Common myeloid progenitor, CD34-positive (primary cell): ENCODE measurements around the gene VPREB3.

ENCODE experiments used
- CTCF ChIA-PET: fragments of 350-600 bp; sonication (Branson Sonifier 250); formaldehyde crosslinking; loops from one replicate; lab custom pipeline; 2021; ENCODE audit warnings: antibody characterized with exemption; lab: Charles Lee
- POLR2A ChIA-PET: fragments of 350-600 bp; sonication (Branson Sonifier 250); formaldehyde crosslinking; loops from one replicate; lab custom pipeline; 2021; ENCODE audit warnings: antibody characterized with exemption; lab: Charles Lee
- DNase-seq, 3 donors: peaks; one replicate each; pipeline versions ENCODE4 v3.0.0 to v3.0.0-alpha.2; 2013
- H3K27ac ChIP-seq, 2 experiments: 1 replicate in 1 of 2; 2 replicates in 1 of 2; pipeline ENCODE4 v1.7.0; 2013; ENCODE audit warnings: inconsistent platforms in 2 of 2, low read length in 2 of 2, mild to moderate bottlenecking in 2 of 2, low read depth in 1 of 2, moderate library complexity in 1 of 2; ENCODE audit not compliant: severe bottlenecking in 2 of 2, insufficient read depth in 1 of 2, poor library complexity in 1 of 2
- H3K27me3 ChIP-seq, 5 experiments: replicated peaks in 2 of 5; 1 replicate in 3 of 5; 2 replicates in 2 of 5; pipeline versions ENCODE4 v1.6.1 to v1.7.0; 2013; ENCODE audit warnings: low read length in 4 of 5, mild to moderate bottlenecking in 2 of 5, moderate library complexity in 2 of 5, inconsistent platforms in 1 of 5; ENCODE audit not compliant: insufficient read depth in 5 of 5, control insufficient read depth in 4 of 5
- H3K36me3 ChIP-seq, 4 experiments: 1 replicate in 2 of 4; 2 replicates in 2 of 4; pipeline versions ENCODE4 v1.6.1 to v1.7.0; 2013; ENCODE audit warnings: low read length in 3 of 4, control low read depth in 1 of 4, mild to moderate bottlenecking in 1 of 4; ENCODE audit not compliant: control insufficient read depth in 4 of 4, insufficient read depth in 4 of 4
- H3K4me1 ChIP-seq, 4 experiments: 1 replicate in 3 of 4; 2 replicates in 1 of 4; pipeline versions ENCODE4 v1.6.1 to v1.7.1; 2013; ENCODE audit warnings: low read length in 3 of 4, mild to moderate bottlenecking in 3 of 4, control low read depth in 1 of 4, inconsistent platforms in 1 of 4, moderate library complexity in 1 of 4; ENCODE audit not compliant: control insufficient read depth in 4 of 4, insufficient read depth in 4 of 4; ENCODE audit errors: control extremely low read depth in 1 of 4
- H3K4me3 ChIP-seq, 7 experiments: 1 replicate in 4 of 7; 2 replicates in 3 of 7; pipeline versions ENCODE4 v1.5.1 to v1.7.0; 2013; ENCODE audit warnings: mild to moderate bottlenecking in 7 of 7, low read length in 6 of 7, moderate library complexity in 6 of 7, inconsistent platforms in 2 of 7, low read depth in 2 of 7, control low read depth in 1 of 7; ENCODE audit not compliant: insufficient read depth in 4 of 7, control insufficient read depth in 1 of 7; ENCODE audit errors: extremely low read depth in 1 of 7
- H3K9me3 ChIP-seq, 5 experiments: 1 replicate in 4 of 5; 2 replicates in 1 of 5; pipeline versions ENCODE4 v1.6.1 to v1.7.1; 2013; ENCODE audit warnings: low read length in 4 of 5, mild to moderate bottlenecking in 2 of 5, inconsistent platforms in 1 of 5, low read depth in 1 of 5, moderate library complexity in 1 of 5; ENCODE audit not compliant: control insufficient read depth in 4 of 5, insufficient read depth in 2 of 5; ENCODE audit errors: control extremely low read depth in 1 of 5
- WGBS: methylation state at CpG from one replicate; pipeline ENCODE4 v1.1.5; 2013; ENCODE audit not compliant: insufficient coverage; 5-methylcytosine and 5-hydroxymethylcytosine counted together

VPREB3 gene

DNA sequence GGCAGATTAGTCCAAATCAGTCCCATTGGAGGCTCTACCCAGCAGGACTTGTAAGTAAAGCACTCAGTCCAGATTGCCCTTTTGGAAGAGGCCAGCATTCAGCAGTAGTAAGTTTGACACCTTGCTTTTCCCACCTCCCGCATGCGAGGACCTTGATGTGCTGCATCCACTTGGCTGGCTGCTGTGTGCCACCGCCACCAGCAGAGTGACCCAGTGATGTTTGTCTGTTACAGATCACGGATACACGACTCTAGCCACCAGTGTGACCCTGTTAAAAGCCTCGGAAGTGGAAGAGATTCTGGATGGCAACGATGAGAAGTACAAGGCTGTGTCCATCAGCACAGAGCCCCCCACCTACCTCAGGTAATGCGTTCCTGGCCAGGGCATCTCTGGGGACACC, 39.1 kb upstream of the VPREB3 start:
- Histone ChIP-seq H3K27ac (no peak overlapping the region), H3K9me3 (no peaks in the 10 kb centered on the region), H3K36me3 (peaks cover 11 to 66% (median 49%) of the 10 kb centered on the region in 4 experiments), H3K4me1 (peaks cover 0 to 3% (median 2%) of the 10 kb centered on the region in 4 experiments), H3K27me3 (no peaks in the 10 kb centered on the region), H3K4me3 (no peak overlapping the region)
- POLR2A ChIA-PET, result no interaction called here
- no peak for DNase-seq
- 93% methylated on average over 6 of the region's 8 CpGs for WGBS
- CTCF ChIA-PET, result interaction anchor here (0.7 kb wide), 1 partner anchor 43 kb away, joined by 3 read pairs; the partner anchor contains the start of gene ZNF70

DNA sequence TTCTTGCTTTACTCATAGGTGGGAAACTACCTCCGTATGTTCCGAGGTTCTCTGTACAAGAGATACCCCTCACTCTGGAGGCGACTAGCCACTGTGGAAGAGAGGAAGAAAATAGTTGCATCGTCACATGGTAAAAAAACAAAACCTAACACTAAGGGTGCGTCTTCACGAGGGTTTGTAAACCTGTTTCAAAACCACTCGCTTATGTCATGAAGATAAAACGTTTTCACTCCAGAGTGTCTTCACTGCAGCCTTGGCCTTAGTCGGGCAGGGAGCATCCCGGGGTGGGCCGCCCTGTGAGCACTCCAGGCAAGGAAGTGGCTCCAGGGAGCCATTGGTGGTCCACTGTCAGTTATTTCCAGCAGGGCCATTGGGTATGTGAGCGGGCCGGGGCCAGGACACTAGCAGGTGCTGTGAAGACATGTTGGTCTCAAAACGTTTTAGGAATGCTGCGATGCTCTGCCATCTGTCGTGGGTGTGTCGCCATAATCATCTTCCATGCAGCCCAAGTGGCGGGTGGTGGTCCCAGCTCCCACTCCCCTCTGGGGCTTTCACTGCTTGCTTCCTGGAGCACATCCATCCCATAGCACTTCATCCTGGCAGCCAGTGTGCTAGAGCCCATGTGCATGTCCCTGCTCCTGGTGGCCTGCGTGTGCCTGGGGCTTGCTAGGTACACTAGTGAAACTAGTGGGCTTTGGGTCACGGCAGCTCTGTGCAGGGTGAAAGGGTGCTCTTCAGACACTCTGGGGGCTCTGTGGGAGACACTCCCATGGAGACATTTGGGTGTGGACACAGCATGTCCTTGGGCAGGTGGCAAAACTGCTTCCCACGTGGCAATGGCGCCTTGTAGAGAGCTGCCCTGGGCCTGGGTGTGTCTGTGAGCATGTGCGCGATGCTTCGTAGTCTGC, 37.8 kb upstream of the VPREB3 start:
- 98% methylated on average over 25 of the region's 25 CpGs for WGBS

DNA sequence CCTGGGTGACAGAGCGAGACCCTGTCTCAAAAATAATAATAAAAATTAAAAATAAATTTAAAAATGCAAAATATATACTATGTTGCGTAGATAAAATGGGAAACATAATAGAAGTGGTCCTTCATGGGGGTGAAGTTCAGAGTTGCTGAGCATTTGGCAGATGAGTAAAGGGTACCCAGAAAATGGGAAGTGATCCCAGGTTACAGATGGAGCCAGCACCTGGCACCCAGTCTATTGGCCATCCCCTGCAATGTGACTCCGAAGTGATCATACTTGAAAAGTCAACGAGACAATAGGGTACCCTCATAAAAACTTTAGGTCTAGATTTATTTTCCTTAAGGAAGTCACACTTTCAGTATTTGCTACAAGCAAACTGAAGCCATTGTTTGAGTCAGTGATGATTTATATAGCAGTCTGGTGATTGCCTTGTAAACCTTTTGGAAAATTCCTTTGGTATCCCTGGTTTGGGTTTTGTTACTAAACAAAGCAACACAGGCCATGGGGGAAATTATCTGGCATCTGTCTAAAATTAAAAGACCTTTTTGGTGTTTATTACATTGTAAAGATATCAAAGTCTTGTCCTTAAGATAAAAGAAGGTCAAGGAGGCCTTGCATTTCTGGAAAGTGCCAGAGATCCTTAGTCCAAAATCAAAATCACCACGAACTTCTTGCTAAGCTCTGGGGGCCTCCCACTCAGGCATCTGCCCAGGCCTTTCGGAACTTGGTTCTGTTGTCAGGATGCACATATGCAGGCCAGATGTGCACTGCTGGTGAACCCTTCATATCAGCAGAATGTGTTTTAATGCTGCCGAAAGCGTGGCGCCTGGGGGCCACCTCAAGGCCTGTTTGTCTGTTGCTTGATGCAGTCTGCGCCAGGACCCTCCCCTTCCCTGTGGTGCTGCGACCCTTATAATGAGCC, 36.9 kb upstream of the VPREB3 start:
- Histone ChIP-seq H3K9me3 (no peaks in the 10 kb centered on the region), H3K4me1 (peaks cover 8 to 19% (median 17%) of the 10 kb centered on the region in 4 experiments), H3K27ac (no peak overlapping the region), H3K36me3 (peaks cover 5 to 53% (median 38%) of the 10 kb centered on the region in 4 experiments), H3K4me3 (no peak overlapping the region), H3K27me3 (no peaks in the 10 kb centered on the region)
- DNase-seq, result no peak
- CTCF ChIA-PET, result no interaction called here
- POLR2A ChIA-PET, result no interaction called here
- WGBS, result 92% methylated on average over 8 of the region's 11 CpGs

More for the DNA sequence above, 37.8 kb upstream of the VPREB3 start:
- Histone ChIP-seq H3K4me1 (peaks cover 8 to 13% (median 11%) of the 10 kb centered on the region in 4 experiments), H3K27me3 (no peaks in the 10 kb centered on the region), H3K4me3 (no peak overlapping the region), H3K36me3 (peaks cover 11 to 58% (median 44%) of the 10 kb centered on the region in 4 experiments), H3K9me3 (no peaks in the 10 kb centered on the region), H3K27ac (no peak overlapping the region)
- ChIA-PET POLR2A (no interaction called here), CTCF (no interaction called here)
- no peak for DNase-seq

DNA sequence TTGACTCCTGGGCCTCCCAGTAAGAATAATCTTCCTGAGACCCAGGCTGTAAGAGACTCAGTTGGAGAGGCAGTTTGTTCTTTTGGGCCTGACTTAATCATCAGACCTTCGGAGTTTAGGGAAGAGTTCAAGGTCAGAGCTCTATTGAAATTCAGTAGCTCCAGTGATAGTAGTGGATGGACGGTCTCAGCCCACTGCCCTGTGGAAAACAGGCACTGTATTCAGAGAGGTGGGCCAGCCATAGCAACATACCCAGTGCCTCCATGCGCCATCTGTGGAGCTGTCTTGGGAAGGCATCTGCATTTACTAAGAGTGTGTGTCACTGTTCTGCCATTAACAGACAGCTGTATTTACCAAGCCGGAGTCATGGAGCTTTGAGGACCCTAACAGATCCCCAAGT, 35.4 kb upstream of the VPREB3 start:
- POLR2A ChIA-PET, result no interaction called here
- Histone ChIP-seq H3K9me3 (no peaks in the 10 kb centered on the region), H3K4me1 (peaks cover 8 to 25% (median 20%) of the 10 kb centered on the region in 4 experiments), H3K27me3 (no peaks in the 10 kb centered on the region), H3K27ac (no peak overlapping the region), H3K36me3 (peaks cover 5 to 43% (median 28%) of the 10 kb centered on the region in 4 experiments), H3K4me3 (no peak overlapping the region)
- no peak for DNase-seq
- CTCF ChIA-PET, result interaction anchor here (0.6 to 2.4 kb wide), 10 partner anchors 9 to 60 kb away, joined by 3 to 14 read pairs (median 3); partner anchors contain the start of gene CHCHD10
- WGBS, result 92% methylated on average over 4 of the region's 4 CpGs

DNA sequence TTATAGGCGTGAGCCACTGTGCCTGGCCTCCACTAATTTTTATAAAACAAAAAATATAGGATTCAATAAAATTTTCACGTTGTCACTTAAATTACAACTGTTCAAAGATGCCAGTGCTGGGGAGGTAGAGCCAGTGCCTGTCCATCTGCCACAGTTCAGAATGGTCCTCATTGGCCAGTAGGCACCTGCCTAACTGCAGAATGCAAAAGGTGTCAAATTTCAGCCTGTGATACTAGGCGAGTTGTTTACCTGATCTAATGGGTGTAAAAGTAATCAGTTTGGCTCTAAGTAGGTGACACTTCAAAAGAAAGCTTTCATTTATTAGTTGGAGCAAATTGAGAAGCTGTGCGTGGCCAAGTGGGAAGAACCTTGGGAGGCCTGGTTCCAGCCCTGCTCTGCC, 34.9 kb upstream of the VPREB3 start:
- H3K4me1 ChIP-seq, result peaks cover 8 to 30% (median 25%) of the 10 kb centered on the region in 4 experiments
- H3K27ac ChIP-seq, result peak overlapping the region in 1 of 2 experiments; percentile 17
- H3K4me3 ChIP-seq, result no peak overlapping the region
- 95% methylated on average over 4 of the region's 4 CpGs for WGBS
- H3K9me3 ChIP-seq, result no peaks in the 10 kb centered on the region
- DNase-seq, result no peak
- peaks cover 5 to 38% (median 25%) of the 10 kb centered on the region in 4 experiments for H3K36me3 ChIP-seq
- no peaks in the 10 kb centered on the region for H3K27me3 ChIP-seq
- ChIA-PET CTCF (interaction anchor here (0.6 to 2.4 kb wide), 11 partner anchors 9 to 61 kb away, joined by 3 to 14 read pairs (median 3); partner anchors contain the start of gene CHCHD10), POLR2A (no interaction called here)

DNA sequence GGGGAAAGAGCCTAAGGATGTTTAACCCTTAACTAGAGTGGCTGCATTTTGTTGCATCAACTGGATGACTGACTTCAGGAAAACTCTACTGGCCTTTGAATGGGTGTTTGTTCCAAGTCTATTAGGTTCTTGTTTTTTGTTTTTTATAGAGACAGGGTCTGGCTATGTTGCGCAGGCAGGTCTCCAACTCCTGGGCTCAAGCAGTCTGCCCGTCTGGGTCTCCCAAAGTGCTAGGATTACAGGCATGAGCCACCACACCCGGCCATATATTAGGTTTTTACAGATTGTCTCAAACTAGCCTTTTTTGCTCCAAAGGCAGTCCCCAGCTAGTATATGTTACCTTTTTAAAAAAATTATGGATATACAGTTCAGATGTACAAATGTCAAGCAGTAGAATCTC, 33.7 kb upstream of the VPREB3 start:
- no peak for DNase-seq
- Histone ChIP-seq H3K9me3 (no peaks in the 10 kb centered on the region), H3K27me3 (no peaks in the 10 kb centered on the region), H3K36me3 (peaks cover 4 to 30% (median 18%) of the 10 kb centered on the region in 4 experiments), H3K4me3 (peak overlapping the region in 6 of 7 experiments; percentile 81 to 93 (median 84)), H3K4me1 (peaks cover 8 to 42% (median 37%) of the 10 kb centered on the region in 4 experiments), H3K27ac (peak overlapping the region; percentile 93 to 96)
- ChIA-PET POLR2A (interaction anchor here (0.6 kb wide), 1 partner anchor 69 kb away, joined by 5 read pairs; no protein-coding TSS in a partner anchor), CTCF (interaction anchor here (0.9 to 2.4 kb wide), 6 partner anchors 10 to 62 kb away, joined by 3 to 14 read pairs (median 5); partner anchors contain the start of gene CHCHD10)
- WGBS, result 100% methylated on average over 2 of the region's 3 CpGs
